ENCODE measurements around the gene SNTG2.
A peak's percentile ranks its signal among the peaks of the same experiment; 100 is the strongest.

DNA sequence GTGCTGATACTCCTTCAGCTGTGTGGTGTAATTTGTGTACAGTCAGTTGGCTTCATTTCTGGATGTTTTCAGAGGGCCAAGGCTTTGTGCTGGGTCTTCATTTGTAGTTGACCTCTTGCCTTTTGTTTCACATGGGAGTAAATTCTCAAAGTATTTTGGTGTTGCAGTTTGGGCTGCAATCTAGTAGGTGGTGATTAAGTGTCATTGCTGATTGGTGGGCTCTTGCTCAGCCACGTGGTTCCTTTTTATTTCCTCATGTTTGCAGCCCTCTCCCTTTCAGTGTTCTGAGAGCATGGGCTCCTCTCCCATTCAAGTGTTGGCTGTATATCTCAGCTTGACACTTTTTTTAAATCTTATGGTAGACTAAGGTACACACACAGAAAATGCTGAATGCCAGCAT lies 96.8 kb downstream of the SNTG2 start:
- TF ChIP-seq, protein P1, sequence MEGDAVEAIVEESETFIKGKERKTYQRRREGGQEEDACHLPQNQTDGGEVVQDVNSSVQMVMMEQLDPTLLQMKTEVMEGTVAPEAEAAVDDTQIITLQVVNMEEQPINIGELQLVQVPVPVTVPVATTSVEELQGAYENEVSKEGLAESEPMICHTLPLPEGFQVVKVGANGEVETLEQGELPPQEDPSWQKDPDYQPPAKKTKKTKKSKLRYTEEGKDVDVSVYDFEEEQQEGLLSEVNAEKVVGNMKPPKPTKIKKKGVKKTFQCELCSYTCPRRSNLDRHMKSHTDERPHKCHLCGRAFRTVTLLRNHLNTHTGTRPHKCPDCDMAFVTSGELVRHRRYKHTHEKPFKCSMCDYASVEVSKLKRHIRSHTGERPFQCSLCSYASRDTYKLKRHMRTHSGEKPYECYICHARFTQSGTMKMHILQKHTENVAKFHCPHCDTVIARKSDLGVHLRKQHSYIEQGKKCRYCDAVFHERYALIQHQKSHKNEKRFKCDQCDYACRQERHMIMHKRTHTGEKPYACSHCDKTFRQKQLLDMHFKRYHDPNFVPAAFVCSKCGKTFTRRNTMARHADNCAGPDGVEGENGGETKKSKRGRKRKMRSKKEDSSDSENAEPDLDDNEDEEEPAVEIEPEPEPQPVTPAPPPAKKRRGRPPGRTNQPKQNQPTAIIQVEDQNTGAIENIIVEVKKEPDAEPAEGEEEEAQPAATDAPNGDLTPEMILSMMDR (IDR thresholded peaks at IDR 0.05; ENCODE audit: low read depth, low read length, poor library complexity, severe bottlenecking), result peak; percentile 42
- no peak for TF ChIP-seq EZH2phosphoT487 (IDR thresholded peaks at IDR 0.05; ENCODE audit: borderline replicate concordance, low read length)

Measured in DOHH2 (cell line).